Muscle of leg (tissue), 11 donors: ENCODE data around the gene CDC42EP4. TPM values are rescaled to one million over a fixed set of nuclear protein-coding genes. Genes with fewer than 3 reads are reported as not detected.
A peak's percentile ranks its signal among the peaks of the same experiment; 100 is the strongest.

Source experiments
- DNase-seq: peaks from one replicate; pipeline ENCODE4 v3.0.0; 2013
- H3K27ac ChIP-seq: one replicate; pipeline ENCODE4 v1.5.1; 2013; ENCODE audit warnings: mild to moderate bottlenecking, low read length, control low read depth
- H3K27me3 ChIP-seq: one replicate; pipeline ENCODE4 v1.6.1; 2013; ENCODE audit warnings: low read length; ENCODE audit not compliant: control insufficient read depth, insufficient read depth
- H3K36me3 ChIP-seq: one replicate; pipeline ENCODE4 v1.6.1; 2013; ENCODE audit warnings: low read length; ENCODE audit not compliant: control insufficient read depth, insufficient read depth
- H3K4me1 ChIP-seq: one replicate; pipeline ENCODE4 v1.6.1; 2013; ENCODE audit warnings: low read length; ENCODE audit not compliant: control insufficient read depth, insufficient read depth
- H3K4me3 ChIP-seq: one replicate; pipeline ENCODE4 v1.5.1; 2013; ENCODE audit warnings: low read length, control low read depth
- H3K9me3 ChIP-seq: replicated peaks from 2 replicates; pipeline ENCODE4 v1.6.1; 2013; ENCODE audit warnings: low read depth, low read length; ENCODE audit not compliant: control insufficient read depth
- WGBS: methylation state at CpG from one replicate; pipeline ENCODE4 v1.1.5; 2013; ENCODE audit warnings: missing lambda C conversion rate; ENCODE audit not compliant: insufficient coverage; 5-methylcytosine and 5-hydroxymethylcytosine counted together
- polyA plus RNA-seq, 8 donors: library from polyadenylated mRNA; unstranded; fragments of 120-200 nt; gene quantifications; one replicate each; pipeline versions ENCODE4 v1.2.1 to v1.2.3, GENCODE V29; 2013; ENCODE audit warnings: inconsistent platforms in 1 of 8, low replicate concordance in 1 of 8; ENCODE audit not compliant: insufficient read length in 8 of 8, insufficient read depth in 1 of 8
- total RNA-seq: library from RNA; stranded (reverse); fragments of 120-200 nt; gene quantifications from one replicate; pipeline ENCODE4 v1.2.4, GENCODE V29; 2013

The CDC42EP4 gene
- total and polyA plus RNA-seq, 9 donors, result 13.4 to 30.9 (median 21.5) TPM

DNA sequence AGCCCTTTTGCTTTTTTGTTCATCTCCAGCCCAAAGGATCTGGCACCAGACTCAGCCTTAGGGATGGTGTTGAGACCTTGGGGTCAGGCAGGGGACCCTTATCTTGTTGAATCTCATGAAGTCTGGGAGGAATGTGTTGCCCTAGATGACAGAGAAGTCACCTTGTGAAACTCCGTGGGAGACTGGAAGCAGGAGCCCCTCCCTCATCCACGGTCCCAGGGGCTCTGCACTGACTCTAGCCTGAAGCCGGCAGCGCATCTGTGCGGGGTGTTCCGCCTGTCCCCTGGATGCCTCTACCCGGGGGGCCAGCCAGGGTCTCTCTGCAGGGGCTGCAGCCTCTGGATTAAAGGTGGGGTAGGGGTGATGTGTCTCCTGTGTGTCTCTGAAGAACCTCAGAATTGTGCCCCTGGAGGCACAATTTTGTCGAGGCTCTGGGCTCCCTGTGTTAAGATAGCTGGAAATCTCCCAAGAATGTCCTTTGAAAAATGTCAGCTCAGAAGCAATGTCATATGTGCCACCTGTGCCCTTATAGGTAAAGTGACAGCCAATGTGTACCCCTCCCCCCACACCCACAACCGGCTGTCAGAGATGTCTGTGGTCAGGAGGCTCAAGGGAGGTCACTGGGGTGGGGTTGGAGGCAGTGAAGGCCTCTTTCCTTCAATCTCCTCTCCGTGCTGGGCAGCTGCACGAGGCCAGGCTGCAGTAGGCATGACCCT lies 32.1 kb upstream of the CDC42EP4 start:
- H3K4me3 ChIP-seq, result no peak overlapping the region
- peaks cover 15% of the 10 kb centered on the region for H3K36me3 ChIP-seq
- no peaks in the 10 kb centered on the region for H3K9me3 ChIP-seq
- peak overlapping the region; percentile 82 for H3K27ac ChIP-seq
- H3K4me1 ChIP-seq, result peaks cover 64% of the 10 kb centered on the region
- WGBS, result no CpG with 5 or more reads among the region's 11 CpGs
- H3K27me3 ChIP-seq, result no peaks in the 10 kb centered on the region
- DNase-seq, result peak; percentile 67

DNA sequence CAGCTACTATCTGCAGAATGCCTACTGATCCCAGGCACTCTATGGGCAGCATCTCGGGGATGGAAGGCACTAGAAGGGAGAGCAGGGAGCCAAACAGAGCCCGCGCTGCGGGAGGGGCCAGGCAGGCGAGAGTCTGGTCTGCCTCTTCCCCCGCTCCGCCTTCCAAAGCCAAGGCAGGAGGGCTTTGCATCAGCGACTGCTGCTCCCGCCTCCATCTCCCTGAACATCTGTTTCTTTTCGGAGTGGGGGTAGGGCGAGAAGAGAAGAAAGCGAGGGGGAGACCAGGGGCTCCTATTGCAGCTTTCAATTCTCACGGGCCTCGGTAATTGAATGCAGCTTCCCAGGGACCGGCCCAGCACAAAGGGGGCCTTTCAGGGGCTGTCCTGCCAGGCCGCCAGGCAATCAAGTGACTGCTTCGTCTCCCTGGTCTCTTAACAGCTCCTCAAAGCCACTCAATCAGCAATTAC lies 31.4 kb upstream of the CDC42EP4 start:
- H3K4me3 ChIP-seq, result peak overlapping the region; percentile 3

DNA sequence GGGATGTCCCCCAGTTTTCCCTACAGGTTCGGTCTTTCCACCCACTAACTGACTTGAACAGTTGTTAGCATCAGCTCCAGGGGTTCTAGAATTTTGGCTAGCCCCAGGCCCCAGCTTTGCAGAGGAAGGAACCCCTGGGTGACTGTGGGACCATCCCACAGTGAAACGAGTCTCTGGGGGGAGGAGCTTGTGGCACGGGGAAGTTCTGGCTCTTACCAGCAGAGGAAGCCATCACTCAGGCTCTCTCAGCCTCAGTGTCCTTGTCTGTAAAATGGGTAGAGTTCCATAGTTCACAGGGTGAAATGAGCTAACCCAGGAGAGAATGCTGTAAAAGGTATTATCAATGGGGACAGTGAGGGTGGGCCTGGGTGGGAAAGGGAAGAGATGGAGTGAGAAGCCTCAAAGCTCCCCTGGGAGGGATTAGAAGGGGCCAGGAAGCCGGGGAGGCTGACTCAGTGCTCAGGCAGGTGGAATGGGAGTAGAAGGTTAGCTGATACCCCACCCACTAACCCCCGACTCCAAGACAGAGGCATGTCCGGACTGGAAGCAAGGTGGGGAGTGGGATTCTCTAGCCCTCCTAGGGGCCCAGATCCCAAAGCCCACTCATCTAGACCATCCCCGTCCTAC lies 30.9 kb upstream of the CDC42EP4 start:
- no CpG with 5 or more reads among the region's 7 CpGs for WGBS
- no peak overlapping the region for H3K4me3 ChIP-seq
- H3K27ac ChIP-seq, result peak overlapping the region; percentile 82

More for the DNA sequence above, 31.4 kb upstream of the CDC42EP4 start:
- H3K27ac ChIP-seq, result peak overlapping the region; percentile 82
- H3K36me3 ChIP-seq, result peaks cover 15% of the 10 kb centered on the region
- H3K9me3 ChIP-seq, result no peaks in the 10 kb centered on the region
- H3K27me3 ChIP-seq, result no peaks in the 10 kb centered on the region
- peak; percentile 97 for DNase-seq
- H3K4me1 ChIP-seq, result peaks cover 64% of the 10 kb centered on the region
- 0% methylated on average over 5 of the region's 17 CpGs for WGBS

DNA sequence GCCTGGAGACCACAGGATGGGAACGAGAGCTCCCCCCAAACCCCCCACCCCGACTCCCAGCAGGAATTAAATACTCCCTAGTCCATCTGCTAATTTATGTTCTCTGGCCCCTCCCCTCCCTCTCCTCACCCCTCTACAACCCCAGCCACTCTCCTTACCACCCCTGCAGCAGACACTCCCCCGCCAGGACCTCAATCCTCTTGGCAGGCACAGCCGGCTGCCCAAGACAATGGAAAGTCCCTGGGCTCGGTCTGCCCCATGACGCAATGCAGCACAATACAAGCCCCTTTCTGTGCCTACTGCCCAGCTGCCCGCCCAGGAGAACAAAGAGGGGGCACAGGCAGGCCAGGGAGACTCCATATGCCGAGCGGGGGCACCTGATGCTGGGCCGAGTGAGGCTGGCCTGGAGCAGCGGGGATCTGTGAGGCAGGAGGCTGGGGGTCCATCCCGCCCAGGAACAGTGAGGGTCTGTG lies 30.3 kb upstream of the CDC42EP4 start:
- Histone ChIP-seq H3K4me1 (peaks cover 64% of the 10 kb centered on the region), H3K27me3 (no peaks in the 10 kb centered on the region), H3K36me3 (peaks cover 10% of the 10 kb centered on the region), H3K27ac (peak overlapping the region; percentile 82), H3K9me3 (no peaks in the 10 kb centered on the region), H3K4me3 (no peak overlapping the region)
- WGBS, result 37% methylated on average over 9 of the region's 12 CpGs
- peak; percentile 90 for DNase-seq

More for the DNA sequence above, 30.9 kb upstream of the CDC42EP4 start:
- DNase-seq, result peak; percentile 65
- Histone ChIP-seq H3K27me3 (no peaks in the 10 kb centered on the region), H3K36me3 (peaks cover 11% of the 10 kb centered on the region), H3K9me3 (no peaks in the 10 kb centered on the region), H3K4me1 (peaks cover 64% of the 10 kb centered on the region)

DNA sequence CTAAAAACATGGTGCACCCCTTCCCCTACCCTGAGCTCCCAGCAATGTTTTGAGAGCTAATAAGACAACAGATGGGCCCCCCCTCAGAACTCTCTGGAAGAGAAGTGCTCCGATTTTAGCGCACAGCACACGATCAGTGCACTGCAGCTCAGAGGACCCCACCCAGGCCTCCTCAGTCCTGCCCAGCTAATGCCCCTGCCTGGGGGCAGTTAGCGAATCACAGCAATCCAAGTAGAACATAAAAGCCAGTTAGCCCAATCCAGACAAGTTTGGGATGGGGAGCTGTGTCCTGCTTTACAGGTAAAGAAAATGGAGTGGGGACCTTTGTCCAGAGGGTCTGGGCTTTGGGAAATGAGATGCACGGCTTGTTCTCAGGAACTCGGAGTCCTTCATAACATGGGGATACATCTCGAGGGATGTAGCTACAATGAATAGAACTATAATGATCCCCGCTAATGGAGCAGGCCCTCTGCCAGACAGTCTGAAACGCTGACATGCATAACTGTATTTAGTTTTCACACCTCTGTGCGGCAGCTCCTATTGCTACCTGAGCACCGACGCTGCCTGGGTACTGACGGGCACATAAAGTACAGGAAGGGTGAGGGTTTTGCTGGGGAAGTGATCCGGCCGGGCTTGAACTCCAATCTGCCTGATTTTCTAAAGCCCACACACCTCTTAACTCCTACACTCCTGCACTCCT lies 29.7 kb upstream of the CDC42EP4 start:
- Histone ChIP-seq H3K4me3 (no peak overlapping the region), H3K4me1 (peaks cover 65% of the 10 kb centered on the region), H3K36me3 (peaks cover 10% of the 10 kb centered on the region), H3K27me3 (no peaks in the 10 kb centered on the region), H3K27ac (peak overlapping the region; percentile 33), H3K9me3 (no peaks in the 10 kb centered on the region)
- DNase-seq, result no peak
- WGBS, result 30% methylated on average over 4 of the region's 15 CpGs

DNA sequence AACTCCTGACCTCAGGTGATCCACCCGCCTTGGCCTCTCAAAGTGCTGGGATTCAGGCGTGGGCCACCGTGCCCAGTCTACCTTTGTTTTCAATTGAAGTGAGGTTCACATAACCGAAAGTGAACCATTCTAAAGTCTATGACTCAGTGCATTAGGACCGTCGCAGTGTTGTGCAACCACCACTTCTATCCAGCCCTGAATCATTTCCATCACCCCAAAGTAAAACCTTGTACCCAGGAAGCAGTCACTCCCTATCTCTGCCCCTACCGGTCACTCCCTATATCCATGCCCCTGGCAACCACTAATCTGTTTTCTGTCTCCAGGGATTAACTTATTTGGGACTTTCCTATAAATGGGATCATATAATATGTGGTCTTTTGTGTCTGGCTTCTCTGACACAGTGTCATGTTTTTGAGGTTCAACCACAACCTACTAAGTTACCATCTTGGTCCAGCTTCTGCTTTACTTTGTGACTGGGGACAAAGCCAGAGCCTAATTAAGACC lies 28.3 kb upstream of the CDC42EP4 start:
- H3K36me3 ChIP-seq, result peaks cover 10% of the 10 kb centered on the region
- no peaks in the 10 kb centered on the region for H3K9me3 ChIP-seq
- H3K4me3 ChIP-seq, result no peak overlapping the region
- H3K4me1 ChIP-seq, result peaks cover 74% of the 10 kb centered on the region
- H3K27me3 ChIP-seq, result no peaks in the 10 kb centered on the region
- DNase-seq, result no peak
- WGBS, result 90% methylated on average over 6 of the region's 7 CpGs
- no peak overlapping the region for H3K27ac ChIP-seq

DNA sequence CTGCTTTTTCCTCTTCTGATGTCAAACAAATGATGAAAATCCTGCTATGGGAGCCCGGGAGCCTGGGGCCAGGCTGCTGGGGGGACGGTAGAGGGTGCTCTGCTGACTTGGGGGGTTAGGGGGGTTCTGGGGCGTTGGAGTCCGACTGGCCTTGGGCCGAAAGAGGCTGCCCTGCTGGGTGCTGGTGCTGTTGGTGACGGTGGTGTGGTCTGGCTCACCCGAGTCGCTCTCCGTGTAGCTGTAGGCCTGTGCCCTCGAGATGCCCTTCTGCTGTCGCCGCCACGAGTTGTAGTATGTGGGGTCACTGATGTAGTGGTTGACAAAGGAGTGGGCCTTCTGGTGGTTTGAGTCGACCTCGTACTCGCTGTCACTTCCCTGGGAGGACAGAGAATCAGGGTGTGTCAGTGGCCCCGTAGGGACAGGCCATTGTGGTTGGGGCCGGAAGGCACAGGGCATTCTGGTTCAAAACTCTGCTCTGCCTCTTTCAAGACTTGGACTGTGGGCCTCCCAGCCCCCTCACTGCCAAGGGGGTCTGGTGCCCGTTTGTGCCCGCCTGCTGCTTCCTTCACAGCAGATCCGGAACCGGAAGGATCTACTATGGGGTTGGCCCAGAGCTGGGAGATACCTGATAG lies 26.9 kb upstream of the CDC42EP4 start:
- H3K27ac ChIP-seq, result peak overlapping the region; percentile 47
- H3K36me3 ChIP-seq, result peaks cover 6% of the 10 kb centered on the region
- WGBS, result 87% methylated on average over 15 of the region's 22 CpGs

DNA sequence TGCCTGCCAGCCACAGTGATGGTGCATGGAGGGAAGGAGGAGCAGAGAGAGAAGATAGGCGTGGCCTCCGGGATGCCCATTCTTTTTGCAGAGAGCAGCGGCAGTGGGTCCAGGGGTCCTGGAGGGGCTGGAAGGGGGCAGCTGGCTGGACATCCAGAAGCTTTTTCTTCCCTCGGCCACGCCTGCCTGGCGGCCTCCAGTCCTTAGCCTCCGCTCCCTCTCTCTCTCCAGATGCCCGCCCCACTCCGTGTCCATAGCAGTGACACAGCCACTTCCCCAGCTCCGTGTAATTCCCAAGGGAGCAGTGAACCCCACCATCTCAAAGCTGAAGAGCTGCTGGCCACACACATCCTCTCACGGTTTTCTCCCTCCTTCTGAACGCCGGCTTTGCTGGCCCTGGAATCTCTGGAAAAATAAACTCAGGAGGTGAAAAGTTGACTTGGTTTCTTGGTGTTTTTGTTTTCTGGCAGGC lies 26.3 kb upstream of the CDC42EP4 start:
- no peaks in the 10 kb centered on the region for H3K9me3 ChIP-seq
- peak overlapping the region; percentile 35 for H3K27ac ChIP-seq
- no peaks in the 10 kb centered on the region for H3K27me3 ChIP-seq
- peaks cover 56% of the 10 kb centered on the region for H3K4me1 ChIP-seq
- H3K36me3 ChIP-seq, result peaks cover 6% of the 10 kb centered on the region
- no peak overlapping the region for H3K4me3 ChIP-seq
- DNase-seq, result peak; percentile 90
- 51% methylated on average over 7 of the region's 13 CpGs for WGBS

More for the DNA sequence above, 26.9 kb upstream of the CDC42EP4 start:
- no peak overlapping the region for H3K4me3 ChIP-seq
- no peaks in the 10 kb centered on the region for H3K9me3 ChIP-seq
- no peak for DNase-seq
- no peaks in the 10 kb centered on the region for H3K27me3 ChIP-seq
- peaks cover 62% of the 10 kb centered on the region for H3K4me1 ChIP-seq

DNA sequence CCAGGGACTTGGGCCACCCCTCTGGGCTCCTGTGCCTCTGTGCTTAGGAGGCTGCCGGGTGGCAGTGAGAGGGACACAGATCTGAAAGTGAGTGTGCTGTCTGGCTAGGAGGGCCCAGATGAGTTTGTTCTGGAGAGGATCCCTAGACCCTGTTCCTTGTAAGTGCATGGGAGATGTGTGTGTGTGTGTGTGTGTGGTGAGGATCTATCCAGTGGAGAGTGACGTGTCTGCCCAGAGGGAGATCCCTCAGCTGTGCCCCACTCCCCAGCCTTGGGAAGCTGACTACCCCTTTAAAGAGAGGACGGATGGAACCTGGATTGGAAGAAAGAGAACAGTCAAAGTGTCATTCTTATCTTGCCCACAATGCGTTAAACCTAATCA lies 25.5 kb upstream of the CDC42EP4 start:
- no peak for DNase-seq
- peaks cover 6% of the 10 kb centered on the region for H3K36me3 ChIP-seq
- 86% methylated on average over 1 of the region's 4 CpGs for WGBS
- H3K4me1 ChIP-seq, result peaks cover 49% of the 10 kb centered on the region
- no peak overlapping the region for H3K4me3 ChIP-seq
- H3K27me3 ChIP-seq, result no peaks in the 10 kb centered on the region
- H3K9me3 ChIP-seq, result no peaks in the 10 kb centered on the region
- peak overlapping the region; percentile 37 for H3K27ac ChIP-seq
